H1 (cell line): ENCODE measurements around the gene TLE3. TPM values are rescaled to one million over a fixed set of nuclear protein-coding genes. Genes with fewer than 3 reads are reported as not detected.

Source experiments
- CTCF ChIA-PET: fragments of 300-600 bp; sonication (Branson Sonifier 250); formaldehyde crosslinking; loops from one replicate; lab custom pipeline; 2021; ENCODE audit not compliant: partially characterized antibody; lab: Charles Lee
- POLR2A ChIA-PET: fragments of 300-600 bp; sonication (Branson Sonifier 250); formaldehyde crosslinking; loops from one replicate; lab custom pipeline; 2021; ENCODE audit warnings: inconsistent platforms; ENCODE audit not compliant: partially characterized antibody; lab: Charles Lee
- DNase-seq, 2 experiments: peaks; one replicate each; pipeline versions ENCODE4 v3.0.0 to v3.0.0-alpha.2; 2010 to 2022; ENCODE audit warnings: low spot score in 2 of 2, low read depth in 1 of 2, mixed read lengths in 1 of 2
- FAIRE-seq: peaks from 2 replicates; lab custom pipeline; 2011; peaks lifted over from hg19 to GRCh38; lab: Jason Lieb, UNC
- H2AFZ ChIP-seq: 2 replicates; pipeline ENCODE4 v1.8.1; 2012; ENCODE audit warnings: low read length, inconsistent platforms
- H2AK5ac ChIP-seq: 2 replicates; pipeline ENCODE4 v1.6.1; 2013; ENCODE audit warnings: low read depth, low read length
- H2BK120ac ChIP-seq: replicated peaks from 2 replicates; pipeline ENCODE3; 2013; ENCODE audit warnings: low read depth, low read length, inconsistent platforms
- H2BK12ac ChIP-seq: 2 replicates; pipeline ENCODE4 v1.6.1; 2013; ENCODE audit warnings: low read depth, low read length
- H2BK15ac ChIP-seq: 2 replicates; pipeline ENCODE4 v1.6.1; 2013; ENCODE audit warnings: low read length
- H2BK20ac ChIP-seq: 2 replicates; pipeline ENCODE4 v1.6.1; 2013; ENCODE audit warnings: low read length
- H2BK5ac ChIP-seq: 2 replicates; pipeline ENCODE4 v1.6.1; 2013; ENCODE audit warnings: low read depth, low read length
- H3K14ac ChIP-seq: 2 replicates; pipeline ENCODE4 v1.6.1; 2013; ENCODE audit warnings: inconsistent platforms; ENCODE audit not compliant: insufficient read length
- H3K18ac ChIP-seq: 2 replicates; pipeline ENCODE4 v1.6.1; 2013; ENCODE audit warnings: low read length; ENCODE audit errors: extremely low read depth
- H3K23ac ChIP-seq: 2 replicates; pipeline ENCODE4 v1.6.1; 2013; ENCODE audit warnings: inconsistent platforms; ENCODE audit not compliant: insufficient read length
- H3K23me2 ChIP-seq: 2 replicates; pipeline ENCODE4 v1.6.1; 2013; ENCODE audit warnings: low read depth, low read length
- H3K27ac ChIP-seq: 2 replicates; pipeline ENCODE4 v1.6.1; 2011; ENCODE audit warnings: low read depth, low read length, inconsistent platforms
- H3K27me3 ChIP-seq, 4 experiments: replicated peaks in 1 of 4; 1 replicate in 1 of 4; 2 replicates in 3 of 4; pipeline versions ENCODE4 v1.6.1 to v1.8.1; 2011 to 2013; ENCODE audit warnings: low read length in 3 of 4, mild to moderate bottlenecking in 3 of 4, inconsistent platforms in 2 of 4, mixed read lengths in 2 of 4, moderate library complexity in 1 of 4; ENCODE audit not compliant: control insufficient read depth in 3 of 4, insufficient read depth in 3 of 4; ENCODE audit errors: extremely low read depth in 1 of 4
- H3K36me3 ChIP-seq, 4 experiments: 2 replicates each; pipeline versions ENCODE4 v1.6.1 to v1.8.1; 2011 to 2013; ENCODE audit warnings: mild to moderate bottlenecking in 4 of 4, low read length in 3 of 4, moderate library complexity in 2 of 4, control low read depth in 1 of 4, inconsistent platforms in 1 of 4; ENCODE audit not compliant: insufficient read depth in 4 of 4, control insufficient read depth in 2 of 4
- H3K4ac ChIP-seq: replicated peaks from 2 replicates; pipeline ENCODE3; 2013; ENCODE audit warnings: low read length, low read depth, mixed read lengths, inconsistent platforms; ENCODE audit not compliant: insufficient read length
- H3K4me1 ChIP-seq, 4 experiments: replicated peaks in 1 of 4; 1 replicate in 1 of 4; 2 replicates in 3 of 4; pipeline versions ENCODE4 v1.6.1 to v1.8.1; 2011 to 2013; ENCODE audit warnings: low read length in 3 of 4, inconsistent platforms in 2 of 4, mixed read lengths in 1 of 4; ENCODE audit not compliant: insufficient read depth in 4 of 4, control insufficient read depth in 3 of 4
- H3K4me2 ChIP-seq, 2 experiments: 2 replicates each; pipeline versions ENCODE4 v1.6.1 to v1.8.1; 2011 to 2013; ENCODE audit warnings: low read depth in 2 of 2, low read length in 2 of 2, control low read depth in 1 of 2, inconsistent platforms in 1 of 2, mild to moderate bottlenecking in 1 of 2; ENCODE audit not compliant: insufficient read depth in 1 of 2
- H3K4me3 ChIP-seq, 4 experiments: fragments of 200-600, 300-600 bp in 1 of 4; sonication (generic), shearing (Covaris generic), sonication (Bioruptor Twin) in 1 of 4; 2 replicates each; pipeline versions ENCODE4 v1.5.1 to v1.8.1; 2011 to 2016; ENCODE audit warnings: low read length in 4 of 4, low read depth in 3 of 4, control low read depth in 2 of 4, inconsistent platforms in 2 of 4, mild to moderate bottlenecking in 2 of 4, mixed read lengths in 1 of 4, moderate library complexity in 1 of 4; ENCODE audit not compliant: insufficient read depth in 2 of 4; ENCODE audit errors: extremely low read depth in 1 of 4
- H3K56ac ChIP-seq: replicated peaks from 2 replicates; pipeline ENCODE3; 2013; ENCODE audit warnings: low read depth, mild to moderate bottlenecking, mixed read lengths, low read length, inconsistent platforms; ENCODE audit not compliant: insufficient read length
- H3K79me1 ChIP-seq: 2 replicates; pipeline ENCODE4 v1.6.1; 2013; ENCODE audit warnings: low read depth, low read length, control low read depth
- H3K79me2 ChIP-seq, 2 experiments: 2 replicates each; pipeline versions ENCODE4 v1.6.1 to v1.8.1; 2012 to 2013; ENCODE audit warnings: low read length in 2 of 2, mild to moderate bottlenecking in 2 of 2, inconsistent platforms in 1 of 2; ENCODE audit not compliant: insufficient read depth in 2 of 2, control insufficient read depth in 1 of 2
- H3K9ac ChIP-seq, 4 experiments: replicated peaks in 1 of 4; 1 replicate in 1 of 4; 2 replicates in 3 of 4; pipeline versions ENCODE4 v1.6.1 to v1.8.1; 2011 to 2013; ENCODE audit warnings: low read depth in 3 of 4, low read length in 3 of 4, control low read depth in 2 of 4, mild to moderate bottlenecking in 2 of 4, moderate library complexity in 2 of 4, inconsistent platforms in 1 of 4; ENCODE audit errors: extremely low read depth in 1 of 4
- H3K9me3 ChIP-seq, 2 experiments: 2 replicates each; pipeline versions ENCODE4 v1.6.1 to v1.8.1; 2012 to 2013; ENCODE audit warnings: mild to moderate bottlenecking in 2 of 2, moderate library complexity in 2 of 2, control low read depth in 1 of 2, inconsistent platforms in 1 of 2, low read depth in 1 of 2, low read length in 1 of 2, mixed read lengths in 1 of 2; ENCODE audit not compliant: insufficient read depth in 2 of 2
- H4K20me1 ChIP-seq, 2 experiments: replicated peaks in 1 of 2; 2 replicates each; pipeline versions ENCODE3 to v1.8.1; 2011 to 2013; ENCODE audit warnings: inconsistent platforms in 2 of 2, low read length in 2 of 2, mild to moderate bottlenecking in 1 of 2; ENCODE audit not compliant: insufficient read depth in 2 of 2, control insufficient read depth in 1 of 2
- H4K5ac ChIP-seq: 2 replicates; pipeline ENCODE4 v1.6.1; 2013; ENCODE audit warnings: low read length, low read depth, mixed read lengths, inconsistent platforms; ENCODE audit not compliant: insufficient read length
- H4K8ac ChIP-seq: 2 replicates; pipeline ENCODE4 v1.8.0; 2013; ENCODE audit warnings: mild to moderate bottlenecking, moderate library complexity, low read length, inconsistent platforms; ENCODE audit not compliant: insufficient read depth; ENCODE audit errors: extremely low read depth
- H4K91ac ChIP-seq: replicated peaks from 2 replicates; pipeline ENCODE3; 2013; ENCODE audit warnings: low read length, mixed read lengths, inconsistent platforms; ENCODE audit not compliant: insufficient read length
- KDM1A ChIP-seq: fragments of 200-600, 300-600 bp; sonication (generic); IDR thresholded peaks from 2 replicates; pipeline ENCODE4 v1.7.1; 2016; ENCODE audit warnings: mild to moderate bottlenecking, low read length, borderline replicate concordance
- KDM5A ChIP-seq: fragments of 200-600 bp; IDR thresholded peaks from 2 replicates; pipeline ENCODE4 v1.7.1; 2012; ENCODE audit warnings: mild to moderate bottlenecking, low read length, inconsistent platforms, mixed read lengths
- RNF2 ChIP-seq: fragments of 200-900, 300-1000 bp; sonication (generic); IDR thresholded peaks from 2 replicates; pipeline ENCODE4 v1.7.1; 2016; ENCODE audit warnings: borderline replicate concordance, low read depth, mild to moderate bottlenecking, antibody characterized with exemption, low read length; ENCODE audit not compliant: poor library complexity, severe bottlenecking; ENCODE audit errors: missing control alignments
- TEAD4 ChIP-seq: IDR thresholded peaks from 2 replicates; pipeline ENCODE4 v1.6.1; 2012; ENCODE audit warnings: low read depth, low read length, inconsistent platforms, mixed read lengths
- WGBS, 2 experiments: shearing (Covaris generic) in 1 of 2; methylation state at CpG; one replicate each; pipeline versions ENCODE4 v1.1.6 to v1.1.7; 2013 to 2015; ENCODE audit warnings: low lambda C conversion rate in 2 of 2, mixed read lengths in 2 of 2, inconsistent platforms in 1 of 2, low coverage in 1 of 2, missing lambda C conversion rate in 1 of 2; ENCODE audit not compliant: insufficient replicate concordance in 2 of 2, insufficient coverage in 1 of 2, insufficient read length in 1 of 2; ENCODE audit errors: extremely low coverage in 1 of 2, missing lambda C conversion rate in 1 of 2; 5-methylcytosine and 5-hydroxymethylcytosine counted together
- polyA plus RNA-seq, 7 experiments: library from polyadenylated mRNA; depleted of rRNA in 3 of 7; stranded (reverse) in 5 of 7; unstranded in 2 of 7; fragments of >200 nt in 5 of 7; fragments of 200-250 nt in 2 of 7; gene quantifications; 1 replicate in 5 of 7; 2 replicates in 1 of 7; 4 replicates in 1 of 7; pipeline versions ENCODE4 v1.2.1 to v1.2.3, GENCODE V29; 2011 to 2013; ENCODE audit warnings: missing spikeins in 2 of 7, mixed read lengths in 2 of 7
- total RNA-seq: library from RNA; stranded (reverse); fragmentation: NEBNext Ultra II Directional; extraction: Animal tissue kit (Norgen Biotek cat#: 25700); gene quantifications from 2 replicates; pipeline ENCODE4 v1.2.1, GENCODE V29; 2021

Gene TLE3
- total and polyA plus RNA-seq, 2 of the 8 experiments (the other 6 are each of a cell fraction or from before 2014, with no cell fraction given), result 25.1 to 61.2 TPM

DNA sequence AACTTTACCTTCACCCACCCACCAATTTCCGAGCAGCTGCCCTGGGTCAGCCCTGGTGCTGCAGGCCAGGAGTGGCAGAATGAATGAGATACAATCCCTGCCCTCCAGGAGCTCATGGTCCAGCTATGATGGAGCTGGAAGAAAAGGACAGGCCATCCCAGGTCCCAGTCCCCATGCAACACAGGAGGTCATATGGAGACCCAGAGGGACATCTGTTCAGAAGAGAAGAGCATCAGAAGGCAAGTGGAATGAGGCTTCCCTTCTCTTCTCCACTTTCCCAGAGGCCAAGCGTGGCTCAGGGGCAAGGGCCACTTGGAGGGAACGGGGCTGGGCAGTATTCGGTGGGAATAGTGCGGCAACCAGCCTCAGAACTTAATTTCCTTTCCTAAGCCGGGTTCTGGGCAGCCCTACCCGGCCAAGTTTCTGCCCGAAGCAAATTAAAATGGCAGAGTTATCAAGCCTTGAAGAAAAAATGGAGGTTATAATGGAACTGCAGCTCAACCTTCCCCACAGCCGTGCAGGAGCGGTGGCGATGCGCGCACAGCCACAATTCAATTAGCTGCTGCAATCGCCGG, 35.9 kb downstream of the TLE3 start:
- Histone ChIP-seq H3K4ac (no peak overlapping the region), H4K5ac (no peak overlapping the region), H3K4me2 (no peak overlapping the region), H2BK5ac (no peak overlapping the region), H4K8ac (peak overlapping the region; percentile 48), H3K4me3 (no peak overlapping the region), H3K36me3 (peaks cover 22 to 93% (median 50%) of the 10 kb centered on the region in 4 experiments), H2BK20ac (no peak overlapping the region), H2BK12ac (no peak overlapping the region), H2BK120ac (no peak overlapping the region), H3K27ac (no peak overlapping the region), H3K79me1 (peaks cover 5% of the 10 kb centered on the region), H3K18ac (no peak overlapping the region), H4K91ac (no peak overlapping the region), H2AK5ac (no peak overlapping the region), H4K20me1 (peaks cover 9 to 24% of the 10 kb centered on the region in 2 experiments), H2BK15ac (no peak overlapping the region), H3K9me3 (no peaks in the 10 kb centered on the region), H3K56ac (no peak overlapping the region), H2AFZ (no peak overlapping the region), H3K79me2 (no peaks in the 10 kb centered on the region), H3K9ac (no peak overlapping the region), H3K4me1 (peaks cover 0 to 3% (median under 1%) of the 10 kb centered on the region in 4 experiments; a peak in 3 of 7 replicates), H3K23ac (no peak overlapping the region), H3K14ac (no peak overlapping the region), H3K23me2 (no peaks in the 10 kb centered on the region), H3K27me3 (no peaks in the 10 kb centered on the region)
- 94% methylated on average over 13 of the region's 15 CpGs; no CpG with 5 or more reads in 1 of the 2 experiments for WGBS, 2 experiments
- no peak for DNase-seq
- no peak for FAIRE-seq
- ChIA-PET CTCF (interaction anchor here (0.8 to 1.5 kb wide), 6 partner anchors 10 to 421 kb away, joined by 3 to 5 read pairs (median 4); no protein-coding TSS in a partner anchor), POLR2A (interaction anchor here (1.6 kb wide), 1 partner anchor 10 kb away, joined by 3 read pairs; no protein-coding TSS in a partner anchor)
- no peak for TF ChIP-seq KDM1A
- no peak for TF ChIP-seq KDM5A
- no peak for TF ChIP-seq TEAD4
- no peak for TF ChIP-seq RNF2
